ENCODE data around the gene SEMA4F. TPM values are rescaled to one million over a fixed set of nuclear protein-coding genes. Genes with fewer than 3 reads are reported as not detected.

SEMA4F gene
- total RNA-seq, 1 donor from 2014 or later: 18.1 TPM

- H3K4me1 Mint-ChIP-seq: peaks cover 14% of the 10 kb centered on the region
- no peak overlapping the region for H3K27ac Mint-ChIP-seq
- H3K36me3 Mint-ChIP-seq: no peaks in the 10 kb centered on the region
- H3K4me3 Mint-ChIP-seq: peak overlapping the region; percentile 53
- no peak for DNase-seq (ENCODE audit: low spot score in 2 of 2, unreplicated experiment in 2 of 2)
- TF ChIP-seq, protein P1, sequence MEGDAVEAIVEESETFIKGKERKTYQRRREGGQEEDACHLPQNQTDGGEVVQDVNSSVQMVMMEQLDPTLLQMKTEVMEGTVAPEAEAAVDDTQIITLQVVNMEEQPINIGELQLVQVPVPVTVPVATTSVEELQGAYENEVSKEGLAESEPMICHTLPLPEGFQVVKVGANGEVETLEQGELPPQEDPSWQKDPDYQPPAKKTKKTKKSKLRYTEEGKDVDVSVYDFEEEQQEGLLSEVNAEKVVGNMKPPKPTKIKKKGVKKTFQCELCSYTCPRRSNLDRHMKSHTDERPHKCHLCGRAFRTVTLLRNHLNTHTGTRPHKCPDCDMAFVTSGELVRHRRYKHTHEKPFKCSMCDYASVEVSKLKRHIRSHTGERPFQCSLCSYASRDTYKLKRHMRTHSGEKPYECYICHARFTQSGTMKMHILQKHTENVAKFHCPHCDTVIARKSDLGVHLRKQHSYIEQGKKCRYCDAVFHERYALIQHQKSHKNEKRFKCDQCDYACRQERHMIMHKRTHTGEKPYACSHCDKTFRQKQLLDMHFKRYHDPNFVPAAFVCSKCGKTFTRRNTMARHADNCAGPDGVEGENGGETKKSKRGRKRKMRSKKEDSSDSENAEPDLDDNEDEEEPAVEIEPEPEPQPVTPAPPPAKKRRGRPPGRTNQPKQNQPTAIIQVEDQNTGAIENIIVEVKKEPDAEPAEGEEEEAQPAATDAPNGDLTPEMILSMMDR (IDR thresholded peaks at IDR 0.05; ENCODE audit: unreplicated experiment): no peak
- H3K9me3 Mint-ChIP-seq: no peaks in the 10 kb centered on the region
- peaks cover 9% of the 10 kb centered on the region for H3K27me3 Mint-ChIP-seq (ENCODE audit: low read depth)
Measured at GRCh38 chr2:74646834-74647482, 7.1 kb upstream of the SEMA4F start.

GRCh38 chr2:74648009-74648443 is 6.0 kb upstream of the SEMA4F start, which contains the start of gene M1AP:
Gene M1AP (minus strand): TSS chr2:74648330. CDS start chr2:74640275, 8,055 bp downstream.
- Mint-ChIP-seq H3K27ac (peak within 1 kb of the TSS; percentile 40), H3K4me3 (peak within 1 kb of the TSS; percentile 53), H3K9me3 (no peaks in the 10 kb centered on the region), H3K36me3 (no peaks in the 10 kb centered on the region), H3K27me3 (ENCODE audit: low read depth) (peaks cover 9% of the 10 kb centered on the region), H3K4me1 (peaks cover 14% of the 10 kb centered on the region)
- peak in 1 of 2 experiments; percentile 48 for DNase-seq (ENCODE audit: low spot score in 2 of 2, unreplicated experiment in 2 of 2)
- TF ChIP-seq, protein P1 (IDR thresholded peaks at IDR 0.05; ENCODE audit: unreplicated experiment): no peak

- TF ChIP-seq, protein P1 (IDR thresholded peaks at IDR 0.05; ENCODE audit: unreplicated experiment): no peak
- Mint-ChIP-seq H3K27ac (no peak overlapping the region), H3K27me3 (ENCODE audit: low read depth) (peaks cover 19% of the 10 kb centered on the region), H3K9me3 (no peaks in the 10 kb centered on the region), H3K4me3 (peak overlapping the region; percentile 75), H3K36me3 (peaks cover 4% of the 10 kb centered on the region), H3K4me1 (peaks cover 4% of the 10 kb centered on the region)
- DNase-seq (ENCODE audit: low spot score in 2 of 2, unreplicated experiment in 2 of 2): no peak
Measured at GRCh38 chr2:74653589-74653984, 460 bp upstream of the SEMA4F start.

DNA sequence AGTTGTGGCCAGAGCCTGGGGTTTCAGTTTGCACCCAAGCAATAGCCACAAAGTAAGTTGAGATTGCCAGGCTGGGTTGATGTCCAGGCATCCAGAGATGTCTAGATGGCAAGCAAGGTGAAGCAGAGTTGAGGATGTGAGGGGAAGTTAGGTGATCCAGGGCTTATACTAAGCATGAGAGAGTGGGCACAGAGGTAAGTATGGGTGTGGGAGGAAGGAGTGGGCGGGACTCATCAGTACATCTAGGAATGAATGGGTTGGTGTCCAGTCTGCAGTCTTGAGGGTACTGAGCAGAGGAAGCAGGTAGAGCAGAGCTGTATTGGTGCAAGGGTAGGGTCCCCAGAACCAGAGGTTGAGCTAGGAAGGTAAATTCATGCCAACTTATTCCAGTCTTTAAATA is 1.5 kb downstream of the SEMA4F start:
- TF ChIP-seq, protein P1 (IDR thresholded peaks at IDR 0.05; ENCODE audit: unreplicated experiment): no peak
- peaks cover 4% of the 10 kb centered on the region for H3K4me1 Mint-ChIP-seq
- H3K4me3 Mint-ChIP-seq: peak overlapping the region; percentile 22
- DNase-seq (ENCODE audit: low spot score in 2 of 2, unreplicated experiment in 2 of 2): no peak
- no peak overlapping the region for H3K27ac Mint-ChIP-seq
- peaks cover 13% of the 10 kb centered on the region for H3K27me3 Mint-ChIP-seq (ENCODE audit: low read depth)
- no peaks in the 10 kb centered on the region for H3K9me3 Mint-ChIP-seq
- H3K36me3 Mint-ChIP-seq: peaks cover 11% of the 10 kb centered on the region

GRCh38 chr2:74658516-74658915 is 4.5 kb downstream of the SEMA4F start:
- no peak overlapping the region for H3K4me3 Mint-ChIP-seq
- peaks cover 13% of the 10 kb centered on the region for H3K27me3 Mint-ChIP-seq (ENCODE audit: low read depth)
- peaks cover 11% of the 10 kb centered on the region for H3K36me3 Mint-ChIP-seq
- H3K9me3 Mint-ChIP-seq: no peaks in the 10 kb centered on the region
- no peak for DNase-seq (ENCODE audit: low spot score in 2 of 2, unreplicated experiment in 2 of 2)
- TF ChIP-seq, protein P1 (IDR thresholded peaks at IDR 0.05; ENCODE audit: unreplicated experiment): no peak
- peaks cover 4% of the 10 kb centered on the region for H3K4me1 Mint-ChIP-seq
- H3K27ac Mint-ChIP-seq: no peak overlapping the region
